Measurements from ENCODE around the gene PTGER4.

DNA sequence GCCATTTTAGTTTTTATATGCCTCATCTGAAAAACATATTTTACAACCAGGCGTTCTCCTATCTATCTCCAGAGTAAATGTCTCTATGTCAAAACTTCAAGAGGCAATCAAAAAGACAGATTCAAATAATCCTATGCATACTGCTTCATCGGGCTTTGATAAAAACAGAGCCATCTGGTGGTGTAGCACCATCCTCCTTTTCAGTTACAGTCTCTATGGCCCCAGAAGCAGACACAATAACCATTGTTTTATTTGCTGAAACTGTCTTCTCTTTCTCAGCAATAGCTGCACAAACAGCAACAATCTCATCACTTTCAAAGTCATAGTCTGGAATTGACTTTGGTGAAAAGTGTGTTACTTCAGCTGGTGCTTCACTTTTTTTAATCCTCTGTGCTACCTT is 36.3 kb downstream of the PTGER4 start:
- TF ChIP-seq POLR2A (IDR thresholded peaks at IDR 0.05): no peak
- TF ChIP-seq, protein P1, sequence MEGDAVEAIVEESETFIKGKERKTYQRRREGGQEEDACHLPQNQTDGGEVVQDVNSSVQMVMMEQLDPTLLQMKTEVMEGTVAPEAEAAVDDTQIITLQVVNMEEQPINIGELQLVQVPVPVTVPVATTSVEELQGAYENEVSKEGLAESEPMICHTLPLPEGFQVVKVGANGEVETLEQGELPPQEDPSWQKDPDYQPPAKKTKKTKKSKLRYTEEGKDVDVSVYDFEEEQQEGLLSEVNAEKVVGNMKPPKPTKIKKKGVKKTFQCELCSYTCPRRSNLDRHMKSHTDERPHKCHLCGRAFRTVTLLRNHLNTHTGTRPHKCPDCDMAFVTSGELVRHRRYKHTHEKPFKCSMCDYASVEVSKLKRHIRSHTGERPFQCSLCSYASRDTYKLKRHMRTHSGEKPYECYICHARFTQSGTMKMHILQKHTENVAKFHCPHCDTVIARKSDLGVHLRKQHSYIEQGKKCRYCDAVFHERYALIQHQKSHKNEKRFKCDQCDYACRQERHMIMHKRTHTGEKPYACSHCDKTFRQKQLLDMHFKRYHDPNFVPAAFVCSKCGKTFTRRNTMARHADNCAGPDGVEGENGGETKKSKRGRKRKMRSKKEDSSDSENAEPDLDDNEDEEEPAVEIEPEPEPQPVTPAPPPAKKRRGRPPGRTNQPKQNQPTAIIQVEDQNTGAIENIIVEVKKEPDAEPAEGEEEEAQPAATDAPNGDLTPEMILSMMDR (IDR thresholded peaks at IDR 0.05): no peak
